HT1080 (cell line): ENCODE results near the gene SMARCE1. TPM values are rescaled to one million over a fixed set of nuclear protein-coding genes. Genes with fewer than 3 reads are reported as not detected.
"Not testable (repeated sequence)": the region's sequence is repeated elsewhere in the genome, so short reads cannot be mapped to it uniquely, and the experiment has no call there.

ENCODE experiments used
- DNase-seq: peaks from one replicate; pipeline ENCODE4 v3.0.0-alpha.2; 2015; ENCODE audit warnings: low read depth
- total RNA-seq: library from RNA; depleted of rRNA; stranded (reverse); fragments of >200 nt; shearing (Covaris generic); gene quantifications from 2 replicates; pipeline ENCODE4 v1.2.3, GENCODE V29; 2014; rRNA removed

The SMARCE1 gene
- total RNA-seq, 1 experiment from 2014 or later: 83.4 TPM

DNA sequence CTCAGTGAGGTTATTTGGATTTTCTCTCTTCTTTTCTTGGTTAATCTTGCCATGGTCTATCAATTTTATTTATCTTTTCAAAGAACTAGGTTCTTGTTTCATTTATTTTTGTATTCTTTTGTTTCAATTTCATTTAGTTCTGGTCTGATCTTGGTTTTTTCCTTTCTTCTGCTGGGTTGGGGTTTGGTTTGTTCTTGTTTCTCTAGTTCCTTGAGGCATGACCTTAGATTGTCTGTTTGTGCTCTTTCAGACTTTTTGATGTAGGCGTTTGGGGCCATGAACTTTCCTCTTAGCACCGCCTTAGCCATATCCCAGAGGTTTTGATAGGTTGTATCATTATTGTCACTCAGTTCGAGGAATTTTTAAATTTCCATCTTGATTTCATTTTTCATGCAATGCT lies 61.4 kb downstream of the SMARCE1 start:
- DNase-seq: not testable (repeated sequence)

DNA sequence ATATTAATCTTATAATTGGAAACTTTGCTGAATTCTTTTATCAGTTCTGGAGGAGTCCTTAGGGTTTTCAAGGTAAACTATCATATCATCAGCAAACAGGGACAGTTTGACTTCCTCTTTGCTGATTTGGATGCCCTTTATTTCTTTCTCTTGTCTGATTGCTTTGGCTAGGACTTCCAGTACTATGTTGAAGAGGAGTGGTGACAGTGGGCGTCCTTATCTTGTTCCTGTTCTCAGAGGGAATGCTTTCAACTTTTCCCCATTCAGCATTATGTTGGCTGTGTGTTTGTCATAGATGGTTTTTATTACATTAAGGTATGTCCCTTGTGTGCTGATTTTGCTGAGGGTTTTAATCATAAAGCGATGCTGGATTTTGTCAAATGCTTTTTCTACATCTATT lies 62.7 kb downstream of the SMARCE1 start:
- DNase-seq: not testable (repeated sequence)

DNA sequence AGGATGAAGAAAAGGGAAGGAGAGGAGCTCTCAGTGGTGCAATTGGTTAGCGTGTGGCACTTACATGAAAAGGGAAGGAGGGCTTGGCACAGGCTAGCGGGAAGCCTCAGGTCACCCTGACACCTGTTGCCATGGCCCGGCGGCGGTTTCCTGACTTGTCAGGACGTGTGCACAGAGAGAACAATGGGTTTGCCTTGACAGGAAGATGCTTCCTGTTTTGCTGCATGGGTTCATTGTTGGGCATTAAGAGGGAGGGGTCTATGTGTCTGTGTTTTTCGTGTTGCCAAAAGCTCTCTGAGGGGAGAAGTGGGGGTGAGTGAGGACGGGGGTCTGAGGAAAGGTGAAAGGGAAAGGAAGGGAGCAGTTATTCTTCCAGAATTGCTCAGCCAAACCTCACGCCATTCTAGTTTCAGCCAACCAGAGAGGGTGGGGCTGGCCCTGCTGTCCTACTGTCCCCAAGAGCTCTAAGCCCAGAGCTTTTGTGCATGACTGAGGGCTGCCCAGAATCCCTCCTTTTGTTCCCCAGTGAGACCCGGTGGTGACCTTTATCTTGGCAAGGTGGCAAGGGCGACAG lies 65.2 kb downstream of the SMARCE1 start:
- DNase-seq: peak; percentile 7

DNA sequence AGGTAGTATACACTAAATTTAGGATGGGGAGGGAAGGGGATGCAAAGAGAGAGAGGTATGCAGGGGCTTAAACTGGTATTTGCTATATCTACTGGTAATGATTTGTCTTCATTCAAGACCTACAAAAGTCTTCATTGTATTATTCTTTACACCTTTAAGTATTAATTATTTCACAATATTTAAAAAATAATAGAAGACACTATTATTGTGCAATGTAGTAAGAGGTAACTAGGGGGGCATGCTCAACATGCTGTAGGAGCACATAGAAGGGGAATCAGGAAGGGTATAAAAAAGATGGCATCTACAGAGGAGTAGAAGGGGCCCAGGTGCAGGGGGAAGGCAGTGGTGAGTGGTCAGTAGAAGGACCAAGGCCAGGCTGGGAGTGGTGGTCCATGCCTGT lies 67.5 kb downstream of the SMARCE1 start:
- DNase-seq: no peak

- DNase-seq: no peak
Measured at GRCh38 chr17:40579471-40579870, 68.1 kb downstream of the SMARCE1 start.

GRCh38 chr17:40577611-40578065 lies 70.0 kb downstream of the SMARCE1 start:
- no peak for DNase-seq

DNA sequence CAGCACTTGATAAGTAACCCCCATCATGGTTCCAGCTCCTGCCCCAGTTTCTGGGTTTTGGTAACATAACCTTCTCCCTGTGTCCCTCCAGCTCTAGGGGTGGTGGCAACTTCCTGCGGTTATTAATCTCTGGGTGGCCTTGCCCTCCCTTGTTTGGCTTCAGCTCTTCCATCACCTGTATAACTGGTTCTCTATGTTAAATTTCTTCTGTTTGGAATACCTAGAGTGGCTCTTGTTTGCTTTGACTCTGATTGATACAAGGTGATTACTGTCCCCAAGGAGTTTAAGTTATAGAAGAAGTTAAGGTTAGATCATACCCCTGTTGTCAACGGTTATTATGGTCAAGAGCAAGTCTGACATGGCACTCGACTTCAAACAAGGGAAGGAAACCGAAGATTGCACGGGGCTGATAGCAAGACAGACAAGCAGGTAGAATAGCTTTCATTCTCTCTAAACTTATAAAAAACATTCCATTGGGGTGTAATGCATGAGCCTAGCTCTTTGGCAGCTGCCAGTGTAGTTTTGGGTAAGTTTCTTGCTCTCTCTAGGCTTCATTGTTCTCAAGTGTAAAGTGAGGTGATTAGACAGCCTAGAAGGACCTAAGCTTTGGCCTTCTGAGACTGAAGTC lies 71.4 kb downstream of the SMARCE1 start:
- DNase-seq: no peak

Other genes starting within 250 kb of the SMARCE1 start
- 154 and 155 TPM in 2 replicates for gene TOP2A, start 229.9 kb downstream of the SMARCE1 start, total RNA-seq
- gene IGFBP4, start 204.4 kb downstream of the SMARCE1 start, total RNA-seq: 0.07 and 0.14 TPM in 2 replicates
- 0.10 and 0.95 TPM in 2 replicates for gene TNS4, start 146.2 kb downstream of the SMARCE1 start, total RNA-seq
- gene CCR7, start 82.3 kb downstream of the SMARCE1 start, total RNA-seq: 0.07 and 0.21 TPM in 2 replicates
- not detected in 2 replicates for gene KRT222, start 17.4 kb upstream of the SMARCE1 start, total RNA-seq
- not detected in 2 replicates for gene KRT24, start 55.9 kb upstream of the SMARCE1 start, total RNA-seq
- gene KRT25, start 107.5 kb upstream of the SMARCE1 start, total RNA-seq: not detected in 2 replicates
- gene KRT26, start 124.4 kb upstream of the SMARCE1 start, total RNA-seq: not detected in 2 replicates
- not detected in 2 replicates for gene KRT27, start 134.7 kb upstream of the SMARCE1 start, total RNA-seq
- gene KRT28, start 152.1 kb upstream of the SMARCE1 start, total RNA-seq: not detected in 2 replicates
- gene KRT10, start 174.8 kb upstream of the SMARCE1 start, total RNA-seq: 24.0 and 32.4 TPM in 2 replicates
- gene KRT12, start 219.4 kb upstream of the SMARCE1 start, total RNA-seq: not detected in 2 replicates
- gene KRT20, start 237.4 kb upstream of the SMARCE1 start, total RNA-seq: not detected in 2 replicates